Measurements from ENCODE around the gene SELENON. TPM values are rescaled to one million over a fixed set of nuclear protein-coding genes. Genes with fewer than 3 reads are reported as not detected.

SELENON gene
- total RNA-seq, 1 experiment from 2014 or later = 41.3 TPM

- DNase-seq (ENCODE audit: low read depth) = peak; percentile 70
Measured at GRCh38 chr1:25793585-25794170, 6.3 kb upstream of the SELENON start.

GRCh38 chr1:25794325-25794724 lies 5.7 kb upstream of the SELENON start:
- peak; percentile 95 for DNase-seq (ENCODE audit: low read depth)

GRCh38 chr1:25795211-25795610 lies 4.8 kb upstream of the SELENON start:
- peak; percentile 82 for DNase-seq (ENCODE audit: low read depth)

GRCh38 chr1:25795946-25796810 lies 3.8 kb upstream of the SELENON start:
- no peak for DNase-seq (ENCODE audit: low read depth)

GRCh38 chr1:25796811-25797458 lies 3.1 kb upstream of the SELENON start:
- DNase-seq (ENCODE audit: low read depth) = peak; percentile 73

- peak; percentile 19 for DNase-seq (ENCODE audit: low read depth)
Measured at GRCh38 chr1:25797939-25798338, 2.1 kb upstream of the SELENON start.

GRCh38 chr1:25798666-25799351 lies 1.2 kb upstream of the SELENON start:
- DNase-seq (ENCODE audit: low read depth) = no peak

GRCh38 chr1:25799352-25799934 lies 550 bp upstream of the SELENON start:
- no peak for DNase-seq (ENCODE audit: low read depth)

GRCh38 chr1:25800703-25801377 lies 847 bp downstream of the SELENON start:
- DNase-seq (ENCODE audit: low read depth) = no peak

- DNase-seq (ENCODE audit: low read depth) = no peak
Measured at GRCh38 chr1:25802915-25803314, 2.9 kb downstream of the SELENON start.

GRCh38 chr1:25803368-25803767 lies 3.4 kb downstream of the SELENON start:
- DNase-seq (ENCODE audit: low read depth) = no peak

- DNase-seq (ENCODE audit: low read depth) = peak; percentile 20
Measured at GRCh38 chr1:25804244-25804963, 4.4 kb downstream of the SELENON start.

GRCh38 chr1:25804964-25805862 lies 5.2 kb downstream of the SELENON start:
- DNase-seq (ENCODE audit: low read depth) = no peak

GRCh38 chr1:25805863-25806225 lies 5.9 kb downstream of the SELENON start:
- peak; percentile 66 for DNase-seq (ENCODE audit: low read depth)

GRCh38 chr1:25806418-25806817 lies 6.4 kb downstream of the SELENON start:
- DNase-seq (ENCODE audit: low read depth) = peak; percentile 55

GRCh38 chr1:25807480-25808390 lies 7.7 kb downstream of the SELENON start:
- DNase-seq (ENCODE audit: low read depth) = no peak

- DNase-seq (ENCODE audit: low read depth) = no peak
Measured at GRCh38 chr1:25808481-25809244, 8.7 kb downstream of the SELENON start.
